ENCODE results near the gene ZSWIM6.

The ZSWIM6 gene

DNA sequence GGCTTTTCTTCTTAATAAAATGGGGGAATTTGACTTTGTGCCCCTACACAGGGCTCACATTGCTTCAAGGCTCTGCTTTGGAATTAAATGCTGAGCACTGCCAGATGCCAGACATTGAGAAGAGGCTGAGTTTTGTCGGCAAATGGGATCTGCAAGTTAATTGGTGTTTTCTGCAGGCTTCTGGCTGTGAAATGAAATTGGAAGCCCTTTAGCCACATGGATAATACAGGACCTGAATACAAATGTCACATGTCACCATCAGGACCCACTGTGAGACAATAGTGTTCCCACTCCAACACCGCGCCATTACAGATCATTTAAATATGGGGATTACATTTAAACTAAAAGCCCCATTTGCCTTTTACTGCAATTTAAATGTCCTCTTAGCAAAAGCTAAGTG is 164.4 kb downstream of the ZSWIM6 start:
- DNase-seq = no peak

DNA sequence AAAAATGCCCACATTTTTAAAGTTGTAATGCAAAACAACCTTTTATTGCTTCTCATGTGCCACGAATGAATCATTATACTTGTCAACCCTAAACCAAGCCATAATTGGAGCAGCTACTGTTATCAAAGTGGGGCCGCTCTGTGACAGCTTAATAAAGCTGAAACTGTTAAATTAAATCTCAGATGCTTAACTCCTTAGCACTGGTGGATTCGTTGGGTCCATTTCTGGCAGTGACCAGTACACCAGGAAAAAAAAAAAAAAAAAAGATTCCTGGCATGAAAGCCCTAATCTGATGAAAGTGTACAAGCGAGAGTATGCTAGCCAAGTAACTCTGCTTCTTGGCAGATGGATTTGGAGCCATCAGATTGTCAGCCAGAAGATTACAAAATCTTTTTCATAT is 164.8 kb downstream of the ZSWIM6 start:
- no peak for DNase-seq

DNA sequence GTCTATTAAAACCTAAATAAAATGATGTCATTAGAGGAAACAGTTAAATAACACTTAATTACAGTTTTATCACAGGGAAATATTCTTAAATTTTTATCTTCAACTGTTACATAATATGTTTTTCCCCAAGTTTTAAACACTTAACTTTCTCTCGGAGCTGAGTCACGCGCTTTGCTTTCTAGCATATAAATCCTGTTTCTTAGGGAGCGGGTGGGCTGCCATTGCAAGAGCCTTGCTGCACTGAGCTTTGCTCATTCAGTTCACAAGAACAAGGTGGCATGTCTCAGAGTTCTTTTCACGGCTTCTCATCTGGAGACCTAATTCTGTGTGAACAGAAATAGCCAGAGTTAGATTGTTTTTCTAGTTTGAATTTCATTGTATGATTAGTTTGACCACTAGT is 166.1 kb downstream of the ZSWIM6 start:
- no peak for DNase-seq

DNA sequence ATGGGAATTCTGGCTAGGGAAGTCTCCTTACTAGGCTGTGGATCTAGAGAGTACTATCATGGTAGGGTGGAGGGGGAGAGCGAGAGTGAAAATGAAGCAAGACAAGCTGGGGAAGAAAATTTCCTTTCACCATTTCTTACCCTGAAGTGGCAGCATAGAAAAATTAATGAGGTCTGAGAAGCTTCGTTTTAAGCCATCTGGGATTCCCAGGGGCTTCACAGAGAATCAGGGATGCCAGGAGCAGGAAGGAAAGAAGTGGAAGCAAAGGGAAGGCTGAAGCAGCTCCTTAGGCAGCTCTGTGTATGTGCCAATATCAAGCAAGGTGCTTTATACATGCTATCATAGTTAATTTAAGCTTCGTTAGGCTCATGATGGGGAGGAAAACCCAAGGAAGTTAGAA is 169.9 kb downstream of the ZSWIM6 start:
- DNase-seq = no peak

DNA sequence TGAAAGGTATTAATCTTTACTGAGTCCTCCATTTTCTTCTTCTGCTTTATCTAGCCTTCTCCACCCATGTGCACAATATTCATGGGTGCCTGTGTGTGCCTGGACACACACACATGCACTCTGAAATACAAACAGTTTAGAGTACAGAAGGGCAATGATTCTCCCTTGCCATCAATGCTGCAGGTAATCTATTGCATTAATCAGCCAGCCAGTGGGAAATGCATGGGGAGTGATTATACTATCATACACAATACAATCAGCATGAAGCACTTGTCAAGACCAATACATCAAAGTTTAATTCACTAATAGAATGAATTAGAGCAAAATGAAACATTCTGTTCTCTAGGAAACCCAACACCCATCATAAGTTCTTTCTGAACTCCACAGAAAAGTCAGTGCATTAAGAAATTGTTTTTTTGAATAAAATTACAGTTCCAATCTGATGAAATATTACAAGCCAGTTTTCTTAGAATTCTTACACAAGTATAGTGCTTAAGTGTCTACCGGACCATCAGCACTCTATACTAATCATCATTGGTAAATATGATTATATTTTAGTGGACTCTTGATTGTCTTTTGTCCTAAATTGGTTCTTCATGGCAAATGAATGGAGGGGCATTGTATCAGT is 172.2 kb downstream of the ZSWIM6 start:
- DNase-seq = no peak

DNA sequence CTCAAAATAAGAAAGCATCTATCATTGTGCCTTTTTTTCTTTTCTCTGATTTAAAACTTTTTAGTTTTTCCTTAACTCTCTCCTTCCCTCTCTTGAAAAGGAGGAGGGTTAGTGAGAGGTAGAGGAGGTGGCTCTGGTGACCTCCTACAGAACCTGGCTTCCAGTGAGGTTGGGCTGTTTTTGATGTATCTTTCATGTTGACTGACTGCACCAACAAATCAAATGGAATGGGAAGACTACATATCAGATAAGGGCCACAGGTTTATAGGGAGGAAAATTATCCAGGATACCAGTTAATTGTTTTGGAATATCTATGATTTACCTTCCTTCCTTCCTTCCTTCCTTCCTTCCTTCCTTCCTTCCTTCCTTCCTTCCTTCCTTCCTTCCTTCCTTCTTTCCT is 173.2 kb downstream of the ZSWIM6 start:
- no peak for DNase-seq

DNA sequence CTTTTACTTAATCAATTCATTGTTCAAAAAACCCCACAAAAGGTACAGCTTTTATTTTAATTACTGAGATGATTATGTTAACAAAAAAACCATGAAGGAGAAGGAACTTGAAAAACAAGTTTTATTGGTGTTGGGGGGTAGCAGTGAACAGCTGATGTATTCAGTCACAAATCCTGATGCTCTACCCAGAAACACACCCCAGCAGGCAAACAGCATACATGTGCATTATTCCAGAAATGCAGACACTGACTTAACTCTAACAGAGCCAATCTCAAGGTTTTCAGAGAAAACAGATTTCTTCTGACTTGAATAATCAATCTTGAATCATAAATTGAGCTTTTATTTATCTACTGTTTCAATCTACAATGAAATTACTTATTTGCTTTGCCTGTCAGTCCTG is 175.2 kb downstream of the ZSWIM6 start:
- DNase-seq = no peak

DNA sequence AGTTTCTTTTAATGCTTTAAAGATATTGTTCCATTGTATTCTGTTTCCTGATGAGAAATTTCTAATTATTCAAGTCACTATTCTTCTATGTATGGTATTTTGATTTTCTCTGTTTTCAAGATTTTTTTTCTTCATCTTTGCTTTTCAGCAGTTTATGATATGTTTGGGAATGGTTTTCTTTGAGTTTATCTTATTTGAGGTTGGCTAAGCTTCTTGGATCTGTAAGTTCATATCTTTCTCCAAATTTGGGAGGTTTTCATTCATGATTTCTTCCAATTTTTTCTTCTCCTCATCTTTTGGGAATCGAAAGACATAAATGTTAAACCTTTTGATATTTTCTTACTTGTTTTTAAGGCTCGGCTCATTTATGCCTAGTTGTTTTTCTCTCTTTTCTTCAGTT is 184.9 kb downstream of the ZSWIM6 start:
- DNase-seq = no peak

DNA sequence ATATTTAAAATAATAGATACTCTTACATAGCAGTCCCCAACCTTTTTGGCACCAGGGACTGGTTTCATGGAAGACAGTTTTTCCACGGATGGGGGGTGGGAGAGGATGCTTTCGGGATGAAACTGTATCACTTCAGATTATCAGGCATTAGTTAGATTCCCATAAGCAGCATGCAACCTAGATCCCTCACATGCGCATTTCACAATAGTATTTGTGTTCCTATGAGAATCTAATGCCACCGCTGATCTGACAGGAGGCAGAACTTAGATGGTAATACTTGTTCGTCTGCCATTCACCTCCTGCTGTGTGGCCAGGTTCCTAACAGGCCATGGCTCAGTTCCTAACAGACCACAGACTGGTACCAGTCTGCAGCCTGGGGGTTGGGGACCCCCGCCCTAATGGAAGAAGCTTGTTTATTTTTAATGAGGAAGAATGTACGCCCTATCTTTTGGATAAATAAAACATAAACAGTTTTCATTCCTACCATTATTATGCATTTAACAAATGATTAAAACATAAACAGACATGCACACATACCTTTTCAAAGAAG is 187.7 kb downstream of the ZSWIM6 start:
- DNase-seq = no peak

DNA sequence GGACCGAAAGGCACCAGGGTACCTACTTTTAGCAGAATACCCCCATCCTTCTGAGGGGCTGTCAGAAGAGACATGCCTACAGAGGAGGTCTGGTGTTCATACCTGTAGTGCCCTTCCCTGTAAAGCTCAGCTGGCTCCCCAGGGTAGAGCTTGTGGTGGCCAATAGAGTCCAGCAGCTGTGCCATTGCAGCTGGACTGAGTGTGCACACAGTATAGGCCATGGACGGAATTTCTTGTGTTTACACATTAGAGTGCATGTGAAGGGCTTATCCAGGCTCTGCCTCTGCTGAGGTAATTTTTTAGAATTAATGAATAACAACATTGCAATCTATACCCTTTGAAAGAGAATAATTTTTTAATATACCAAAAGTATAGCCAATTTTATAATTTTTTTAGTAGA is 191.0 kb downstream of the ZSWIM6 start:
- DNase-seq = no peak

DNA sequence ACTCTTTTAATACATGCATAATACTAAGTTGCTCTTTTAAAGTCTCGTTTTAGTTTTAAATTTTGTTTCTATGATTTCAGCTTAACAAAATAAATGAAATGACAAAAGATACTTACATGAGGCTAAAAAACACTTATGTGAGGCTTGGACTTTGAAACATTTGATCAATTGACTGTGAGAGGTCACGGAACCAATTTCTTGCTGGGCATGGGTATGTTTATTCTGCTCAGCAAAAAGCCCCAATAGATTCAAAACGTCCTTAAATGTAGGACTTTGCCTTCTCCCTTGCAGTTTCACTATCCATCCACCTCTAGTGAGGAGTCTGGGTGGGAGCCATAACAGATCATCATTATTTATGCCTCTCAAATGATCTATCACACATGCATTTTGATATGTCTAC is 191.9 kb downstream of the ZSWIM6 start:
- DNase-seq = no peak

DNA sequence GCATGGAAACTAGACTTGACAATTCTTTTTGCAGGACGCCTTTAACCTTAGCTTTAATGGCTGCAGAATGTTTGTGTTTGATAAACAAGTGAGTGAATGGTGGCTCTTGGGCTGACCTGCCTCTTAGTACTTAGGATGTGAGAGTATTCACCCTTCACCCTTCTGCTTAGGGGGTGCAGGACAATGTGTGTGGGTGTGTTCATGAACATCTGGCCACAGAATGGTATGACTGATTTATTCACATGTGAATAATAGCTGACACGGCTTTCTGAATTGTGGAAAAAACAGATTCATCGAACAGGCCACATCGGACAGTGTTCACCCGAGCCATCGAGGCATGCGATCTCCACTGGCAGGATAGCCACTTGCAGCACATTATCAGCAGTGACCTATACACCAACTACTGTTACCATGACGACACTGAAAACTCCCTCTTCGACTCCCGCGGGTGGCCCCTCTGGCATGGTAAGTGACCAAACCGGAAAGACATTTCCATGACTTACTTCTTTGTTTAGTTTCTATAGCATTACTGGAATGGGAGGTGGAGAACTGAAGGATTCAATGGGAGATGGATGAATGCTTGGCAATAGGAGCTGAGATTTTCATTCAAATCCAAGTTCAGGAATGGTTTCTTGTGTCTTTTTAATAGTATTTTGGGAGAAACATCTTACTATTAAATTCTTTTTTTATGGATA is 193.6 kb downstream of the ZSWIM6 start:
- DNase-seq = no peak

DNA sequence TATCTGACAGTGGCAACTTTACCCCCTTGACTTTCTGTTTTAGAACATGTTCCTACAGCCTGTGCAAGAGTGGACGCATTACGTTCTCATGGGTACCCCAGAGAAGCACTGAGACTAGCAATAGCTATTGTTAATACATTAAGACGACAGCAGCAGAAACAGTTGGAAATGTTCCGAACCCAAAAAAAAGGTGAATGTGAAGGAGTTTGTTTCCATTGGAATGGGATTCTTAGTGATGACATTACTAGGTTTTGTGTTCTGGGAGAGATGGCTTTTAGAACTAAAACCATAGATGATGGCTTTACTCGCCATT is 194.1 kb downstream of the ZSWIM6 start:
- DNase-seq = no peak

DNA sequence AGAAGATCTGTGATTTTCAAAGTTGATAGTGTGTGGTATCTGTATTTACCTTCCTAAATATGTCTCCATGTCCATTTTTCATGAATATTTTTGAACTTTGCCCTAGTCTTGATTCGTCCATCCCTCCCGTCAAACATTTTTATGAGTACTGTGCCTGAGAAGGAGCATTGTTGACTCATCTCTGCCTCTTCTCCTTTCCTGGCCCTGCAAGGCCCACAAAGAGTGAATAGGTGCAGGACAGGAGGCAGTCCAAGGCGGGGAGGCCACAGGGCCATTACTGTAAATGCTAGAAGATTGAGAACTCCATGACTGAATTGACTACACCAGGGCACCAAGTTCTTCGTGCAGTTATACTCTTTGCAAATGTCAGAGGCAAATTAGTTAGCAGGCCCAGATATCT is 200.9 kb downstream of the ZSWIM6 start:
- no peak for DNase-seq

DNA sequence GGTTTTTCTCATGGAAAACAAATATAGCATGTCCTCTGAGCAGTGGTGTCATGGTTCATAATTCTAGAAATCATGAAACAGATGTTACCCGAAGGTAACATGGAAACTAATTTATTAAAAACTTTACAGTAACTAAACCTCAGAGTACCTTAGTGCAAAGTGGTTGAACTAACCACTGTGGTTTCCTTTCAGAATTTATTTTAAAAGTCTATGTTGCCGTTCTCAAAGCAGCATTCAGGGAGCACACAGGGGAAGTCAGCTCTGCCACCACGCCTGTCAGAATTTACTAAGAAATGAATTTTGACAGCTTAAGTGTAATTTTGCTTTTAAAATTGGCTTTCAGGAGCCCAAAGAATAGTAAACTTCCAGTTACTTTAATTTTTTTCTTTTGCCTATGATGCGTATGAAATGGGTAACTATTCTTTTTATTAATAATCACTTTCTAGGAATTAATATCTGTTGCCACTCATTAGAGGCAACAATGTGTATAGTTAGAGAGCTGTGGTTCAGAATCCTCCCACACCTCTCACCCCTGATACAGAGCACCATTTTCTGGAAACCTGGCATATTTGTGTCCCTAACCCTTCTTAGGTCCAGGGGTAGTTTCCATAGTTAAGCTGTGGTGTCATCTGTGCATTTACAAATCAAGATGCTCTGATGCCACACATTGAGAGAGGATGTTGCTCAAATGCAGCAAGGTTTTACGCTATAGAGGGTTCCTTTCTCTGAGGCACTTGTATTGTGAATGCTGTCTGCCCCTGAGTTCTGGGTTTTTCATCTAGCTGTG is 202.6 kb downstream of the ZSWIM6 start:
- no peak for DNase-seq

DNA sequence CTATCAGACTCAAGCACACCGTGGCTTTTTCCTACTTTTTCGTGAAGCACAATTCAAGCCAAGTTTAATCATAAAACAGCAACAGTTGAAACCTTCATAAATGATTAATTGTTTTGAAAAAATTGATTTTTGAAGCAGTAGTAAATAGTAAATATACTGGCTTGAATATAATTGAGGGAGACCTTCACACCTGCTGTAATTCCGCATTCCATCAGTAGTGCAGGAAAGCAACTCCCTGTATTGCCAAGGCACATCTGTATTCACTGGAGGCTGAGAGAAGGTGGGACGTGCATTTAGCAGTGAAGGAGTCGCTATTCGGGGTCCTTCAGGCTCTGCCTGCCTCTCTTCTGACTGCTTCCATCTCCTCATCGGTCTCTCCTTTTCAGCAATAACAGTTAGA is 203.8 kb downstream of the ZSWIM6 start:
- no peak for DNase-seq

DNA sequence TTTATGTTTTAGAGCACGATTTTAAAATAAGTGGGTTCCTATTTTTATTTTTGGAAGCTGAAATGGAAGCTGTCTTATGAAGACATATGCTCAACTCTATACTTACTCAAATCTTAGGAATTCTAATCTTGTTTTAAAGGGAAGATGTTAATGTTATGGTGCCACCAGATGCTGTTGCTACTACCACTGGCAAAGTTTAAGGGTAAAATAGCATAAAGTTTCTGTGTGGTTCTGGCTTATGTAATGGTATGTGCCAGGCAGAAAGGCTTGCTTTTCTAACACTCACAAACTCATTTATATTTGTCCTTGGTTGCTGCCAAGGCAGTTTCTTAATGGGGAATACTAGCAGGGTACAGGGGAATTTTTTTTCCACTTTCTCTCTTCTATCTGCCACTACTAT is 204.9 kb downstream of the ZSWIM6 start:
- DNase-seq = no peak

DNA sequence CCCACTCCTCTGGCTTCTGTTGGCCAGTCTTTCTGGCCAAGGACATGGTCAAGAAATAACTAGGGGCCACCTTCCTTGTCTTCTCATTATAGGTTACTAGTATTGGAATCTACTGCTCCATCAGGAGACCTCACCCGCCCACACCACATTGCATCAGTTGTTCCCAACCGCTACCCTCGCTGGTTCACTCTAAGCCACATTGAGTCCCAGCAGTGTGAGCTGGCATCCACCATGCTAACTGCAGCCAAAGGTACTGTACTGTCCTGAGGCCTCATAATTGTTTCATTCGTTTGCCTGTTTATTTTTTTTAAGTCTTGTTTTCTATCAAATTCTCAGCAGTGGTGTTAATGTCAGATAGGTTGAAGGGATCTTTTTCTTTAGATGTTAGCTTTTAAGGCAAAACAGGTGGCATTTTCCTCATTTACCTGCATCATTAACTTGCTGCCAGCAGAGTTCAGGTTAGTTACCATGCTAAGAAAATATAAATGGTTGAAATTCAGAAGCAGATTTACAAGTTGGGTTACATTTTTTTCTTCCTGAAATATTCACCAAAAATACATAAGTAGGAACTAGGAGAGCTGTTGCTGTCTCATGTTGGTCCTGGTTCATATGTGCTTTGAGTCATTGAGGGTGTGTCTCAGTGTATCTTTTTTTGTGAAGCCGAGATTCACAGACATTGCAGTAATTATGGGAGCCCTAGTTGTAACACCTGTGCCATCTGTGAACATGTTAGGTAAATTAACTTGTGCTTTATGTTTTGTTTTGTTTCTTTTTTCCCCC is 206.9 kb downstream of the ZSWIM6 start:
- no peak for DNase-seq

DNA sequence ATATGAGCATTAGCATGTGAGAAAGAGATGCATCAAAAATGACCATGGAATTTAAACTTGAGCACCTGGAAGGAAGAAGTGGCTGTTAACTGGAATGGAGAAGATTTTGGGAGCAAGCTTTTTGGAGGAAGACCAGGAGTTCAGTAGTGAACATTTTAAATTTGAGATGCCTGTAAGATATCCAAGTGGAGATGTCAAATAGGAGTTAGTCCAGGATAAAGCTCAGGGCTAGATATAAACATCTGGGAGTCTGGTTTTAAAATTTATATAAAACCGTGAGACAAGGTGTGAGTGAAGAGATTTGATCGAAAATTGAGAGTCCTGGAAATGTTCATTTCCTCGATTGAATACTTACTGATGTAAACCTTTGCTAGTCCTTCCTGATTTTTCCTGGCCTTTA is 217.5 kb downstream of the ZSWIM6 start:
- DNase-seq = no peak

DNA sequence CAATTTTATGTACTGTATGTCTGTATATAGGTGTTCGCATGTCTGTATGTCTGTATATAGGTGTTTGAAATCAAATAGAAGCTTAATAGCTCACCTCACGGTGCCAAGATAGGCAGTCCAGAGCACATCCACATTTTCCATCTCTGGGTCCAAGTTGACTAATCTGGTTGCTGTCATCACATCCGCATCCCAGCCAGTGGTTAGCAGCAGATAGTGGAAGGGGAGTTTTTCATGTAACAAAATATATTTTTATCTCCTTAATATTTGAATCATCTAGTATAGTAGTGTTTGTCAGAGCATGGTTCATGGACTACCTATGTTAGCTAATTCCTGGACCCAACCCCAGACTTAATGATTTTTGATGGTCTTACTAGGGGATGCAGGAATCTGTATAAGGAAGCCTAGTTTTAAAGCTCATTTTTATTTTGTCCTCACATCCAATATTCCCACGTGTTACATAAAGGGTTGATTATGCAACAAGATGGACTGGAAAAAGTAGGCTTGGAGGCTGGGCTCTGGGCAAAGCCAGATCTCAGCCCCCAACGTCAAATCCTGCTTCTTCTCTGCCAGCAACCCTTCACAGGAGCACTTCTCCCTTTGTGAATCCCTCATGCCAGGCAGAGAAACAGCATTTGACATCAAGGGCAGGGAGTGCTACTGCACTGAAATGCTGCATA is 219.7 kb downstream of the ZSWIM6 start:
- DNase-seq = no peak

DNA sequence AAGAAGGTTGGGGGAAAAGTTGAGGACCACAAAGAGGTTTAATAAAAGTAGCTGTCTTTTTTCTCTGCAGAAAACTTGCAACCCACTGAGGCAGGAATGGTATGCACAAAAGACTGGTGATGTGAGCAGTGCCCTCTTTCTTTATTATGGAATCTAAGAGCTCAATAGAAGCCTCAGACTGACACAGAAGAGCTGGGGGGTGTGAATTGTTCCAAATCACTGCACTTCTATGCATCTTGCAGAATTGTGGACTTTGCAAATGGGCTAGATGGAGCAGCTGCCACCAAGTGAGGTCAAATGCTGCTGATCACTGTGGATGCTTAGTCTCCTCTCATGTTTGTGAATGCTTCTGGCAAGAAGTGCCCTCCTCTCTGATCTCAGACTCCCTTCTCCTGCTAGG is 227.1 kb downstream of the ZSWIM6 start:
- no peak for DNase-seq

DNA sequence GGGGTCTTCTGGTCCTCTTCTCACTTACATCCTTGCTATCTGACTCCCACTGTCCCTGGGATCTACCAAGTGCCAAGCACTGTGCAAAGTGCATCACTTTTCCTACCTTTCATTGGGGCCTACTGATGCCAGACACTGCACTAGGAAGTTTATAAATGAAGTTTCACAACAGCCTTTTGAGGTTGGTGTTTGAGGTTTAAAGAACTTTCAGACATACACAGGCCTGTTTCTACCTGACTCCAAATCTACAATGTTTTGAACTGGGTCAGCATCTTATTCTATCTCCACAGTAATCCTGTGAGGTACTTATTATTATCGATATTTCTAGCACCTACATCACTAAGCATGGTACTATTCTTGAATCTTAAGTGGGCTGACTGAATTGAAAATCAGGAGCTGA is 227.7 kb downstream of the ZSWIM6 start:
- DNase-seq = no peak

DNA sequence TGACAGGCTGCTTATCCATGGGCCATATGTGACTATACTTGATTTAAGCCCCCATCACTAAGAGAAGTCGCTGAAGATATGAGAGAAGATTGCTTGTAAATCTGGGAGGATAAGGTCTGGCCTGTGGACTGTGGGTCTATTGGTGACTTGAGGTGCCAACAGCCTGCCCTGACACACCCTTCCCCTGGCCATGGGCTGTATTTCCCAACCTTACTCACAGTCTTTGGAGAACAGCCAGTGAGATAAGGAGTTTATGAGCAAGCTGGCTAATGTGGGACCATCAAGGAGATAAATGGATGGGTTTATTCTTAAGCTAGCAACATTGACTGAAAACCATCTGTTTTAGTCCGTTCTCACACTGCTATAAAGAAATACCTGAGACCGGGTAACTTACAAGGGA is 231.3 kb downstream of the ZSWIM6 start:
- DNase-seq = no peak

Measured in NCI-H187 (cell line).